Fibroblast of lung (primary cell): Measurements from ENCODE around the gene TMEM214.

Experiments
- CTCF ChIP-seq, 2 donors: IDR thresholded peaks in 1 of 2; conservative IDR thresholded peaks in 1 of 2; 1 replicate in 1 of 2; 2 replicates in 1 of 2; pipeline ENCODE4 v1.5.1; 2011 to 2012; ENCODE audit warnings: low read length in 2 of 2, control low read depth in 1 of 2, inconsistent platforms in 1 of 2, low read depth in 1 of 2, mild to moderate bottlenecking in 1 of 2
- EZH2 ChIP-seq: IDR thresholded peaks from 2 replicates; pipeline ENCODE4 v1.5.1; 2012; ENCODE audit warnings: low read length, control low read depth, mild to moderate bottlenecking; ENCODE audit errors: missing control alignments

- TF ChIP-seq EZH2: no peak
- no peak for TF ChIP-seq CTCF (conservative IDR thresholded peaks at IDR 0.05 in 1 of 2, IDR thresholded peaks at IDR 0.05 in 1 of 2; ENCODE audit: low read depth in 1 of 2, low read length in 2 of 2)
These were observed 30.8 kb upstream of the TMEM214 start for GRCh38 chr2:27001950-27002349.
